Measurements from ENCODE around the gene HLA-DRB5. TPM values are rescaled to one million over a fixed set of nuclear protein-coding genes. Genes with fewer than 3 reads are reported as not detected.
A peak's percentile ranks its signal among the peaks of the same experiment; 100 is the strongest.
"Not testable (repeated sequence)": the region's sequence is repeated elsewhere in the genome, so short reads cannot be mapped to it uniquely, and the experiment has no call there.

HLA-DRB5 gene
- total RNA-seq (10 to 100 TPM in 2 of 5 experiments, 1 to 10 TPM in 2, under 1 TPM in 1; 0.68 to 37.4 (median 7.1) TPM), polyA plus RNA-seq (1 to 10 TPM in 1 of 2 donors, under 1 TPM in 1; 0.20 to 2.0 TPM), total RNA-seq (not detected)

DNA sequence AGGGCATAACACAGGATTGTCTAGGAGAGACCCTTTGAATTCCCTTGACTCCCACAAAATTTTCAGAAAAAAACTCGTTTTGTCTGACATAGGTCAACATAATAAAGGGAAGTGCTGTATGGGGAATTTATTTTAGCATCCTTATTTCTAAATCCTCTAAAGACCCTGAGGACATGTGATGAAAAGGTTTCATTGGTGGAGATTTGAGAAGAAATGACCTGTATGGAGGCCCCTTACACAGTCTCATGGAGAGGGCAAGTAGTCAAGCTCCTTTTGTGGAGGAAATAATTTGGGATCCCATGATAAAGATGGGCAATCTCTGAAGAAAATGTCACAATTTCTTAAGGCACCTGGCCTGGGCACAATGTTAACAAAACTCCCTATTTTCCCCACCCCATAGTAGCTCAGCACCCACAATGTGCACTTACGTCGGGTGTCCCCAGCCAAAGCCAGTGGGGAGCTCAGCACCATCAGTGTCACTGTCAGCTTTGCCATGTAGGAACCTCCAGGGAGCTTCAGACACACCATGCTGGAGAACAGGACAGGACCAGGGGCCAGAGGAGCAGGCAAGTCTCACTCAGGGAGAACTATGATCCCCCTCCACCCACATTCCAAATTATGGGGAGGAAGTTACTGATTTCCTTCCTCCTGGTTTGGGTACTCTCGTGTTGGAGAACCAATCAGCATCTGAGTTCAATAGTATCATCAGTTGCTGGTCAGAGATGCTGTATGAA lies at the start of gene HLA-DRB5:
TSS of gene HLA-DRB5 (minus strand) at position 591 of the 734 bp plus-strand sequence. CDS start at position 528, 63 bp downstream.
- intact Hi-C loops (cut with micrococcal nuclease) = loop anchor here in 1 of 2 donors (5.0 kb wide), 1 partner anchor 42 kb away; no protein-coding TSS in a partner anchor
- Mint-ChIP-seq H3K4me3 (peak within 1 kb of the TSS in 8 of 10 donors; percentile 21 to 76 (median 53)), H3K4me1 (peaks cover 0 to 7% (median 0%) of the 10 kb centered on the region in 7 donors), H3K27ac (peak within 1 kb of the TSS in 1 of 9 donors; percentile 6), H3K27me3 (peaks cover 0 to 37% (median 0%) of the 10 kb centered on the region in 5 donors), H3K36me3 (no peaks in the 10 kb centered on the region), H3K9me3 (no peaks in the 10 kb centered on the region)
- no peaks in the 10 kb centered on the region for H3K4me1 ChIP-seq (ENCODE audit: control insufficient read depth in 2 of 2, insufficient read depth in 2 of 2, low read length in 2 of 2)
- peak in 3 of 9 donors; percentile 1 to 24 (median 7) for DNase-seq
- ChIA-PET CTCF (no interaction called here), POLR2A (no interaction called here)
- H3K9me3 ChIP-seq (ENCODE audit: control insufficient read depth in 2 of 3, low read length in 3 of 3) = no peaks in the 10 kb centered on the region
- H3K4me3 ChIP-seq (ENCODE audit: low read length) = peak within 1 kb of the TSS; percentile 33
- H3K27me3 ChIP-seq (ENCODE audit: control insufficient read depth in 2 of 2, insufficient read depth in 2 of 2, low read length in 2 of 2) = no peaks in the 10 kb centered on the region
- H3K27ac ChIP-seq (ENCODE audit: low read depth, low read length) = no peak within 1 kb of the TSS
- no peaks in the 10 kb centered on the region for H3K36me3 ChIP-seq (ENCODE audit: control insufficient read depth in 2 of 3, insufficient read depth in 3 of 3, low read length in 3 of 3)
- peak; percentile 82 for ATAC-seq

DNA sequence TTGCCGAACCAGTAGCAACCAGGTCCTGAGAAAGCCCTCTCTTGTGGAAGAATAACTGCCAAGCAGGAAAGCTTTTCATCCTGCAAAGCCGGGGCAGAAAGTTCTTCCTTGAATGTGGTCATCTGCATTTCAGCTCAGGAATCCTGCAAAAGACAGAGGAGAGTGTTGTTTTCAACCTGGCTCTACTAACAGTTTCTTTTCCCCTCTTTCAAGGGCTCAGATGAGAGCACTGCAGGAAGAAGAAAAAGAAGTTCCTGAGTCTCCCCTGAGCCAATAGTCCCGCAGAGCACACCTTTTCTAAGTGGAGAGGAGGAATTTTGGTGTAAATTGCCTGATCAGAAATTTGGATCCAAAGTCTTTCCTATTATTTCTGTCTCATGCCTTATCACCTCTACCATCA lies 48.9 kb upstream of the HLA-DRB5 start:
- POLR2A ChIA-PET = no interaction called here
- Mint-ChIP-seq H3K27me3 (peaks cover 0 to 9% (median 6%) of the 10 kb centered on the region in 5 donors), H3K4me1 (peaks cover 0 to 32% (median 15%) of the 10 kb centered on the region in 7 donors), H3K9me3 (no peaks in the 10 kb centered on the region), H3K27ac (peak overlapping the region in 1 of 9 donors; percentile 59), H3K36me3 (peaks cover 0 to 25% (median 0%) of the 10 kb centered on the region in 5 donors), H3K4me3 (peak overlapping the region in 6 of 10 donors; percentile 15 to 63 (median 32))
- no peaks in the 10 kb centered on the region for H3K36me3 ChIP-seq (ENCODE audit: control insufficient read depth in 2 of 3, insufficient read depth in 3 of 3, low read length in 3 of 3)
- no peaks in the 10 kb centered on the region for H3K27me3 ChIP-seq (ENCODE audit: control insufficient read depth in 2 of 2, insufficient read depth in 2 of 2, low read length in 2 of 2)
- intact Hi-C loops (cut with micrococcal nuclease) = no loop called here
- no peak for DNase-seq
- ATAC-seq = no peak
- no peaks in the 10 kb centered on the region for H3K9me3 ChIP-seq (ENCODE audit: control insufficient read depth in 2 of 3, low read length in 3 of 3)
- H3K4me1 ChIP-seq (ENCODE audit: control insufficient read depth in 2 of 2, insufficient read depth in 2 of 2, low read length in 2 of 2) = no peaks in the 10 kb centered on the region
- no peak overlapping the region for H3K27ac ChIP-seq (ENCODE audit: low read depth, low read length)
- H3K4me3 ChIP-seq (ENCODE audit: low read length) = no peak overlapping the region
- CTCF ChIA-PET = no interaction called here

DNA sequence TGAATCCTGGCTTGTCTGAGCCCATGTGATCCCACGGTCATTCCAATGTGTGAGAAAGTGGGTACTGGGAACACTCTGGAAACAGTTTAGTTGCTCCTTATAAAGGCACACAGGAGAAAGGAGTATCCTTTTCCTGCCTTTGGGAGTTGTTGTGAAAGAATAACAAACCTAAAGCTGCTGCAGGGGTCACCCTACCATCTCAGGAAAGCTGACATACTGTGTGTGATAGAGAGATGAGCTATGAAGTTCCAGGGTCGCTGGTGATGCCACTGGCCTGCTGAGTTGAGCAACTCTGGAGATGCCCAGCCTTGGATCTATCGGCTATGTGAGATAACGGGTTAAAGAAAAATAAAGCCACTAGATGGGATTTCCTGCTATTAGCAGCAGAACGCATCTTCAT lies 47.4 kb upstream of the HLA-DRB5 start:
- H3K36me3 ChIP-seq (ENCODE audit: control insufficient read depth in 2 of 3, insufficient read depth in 3 of 3, low read length in 3 of 3); H3K27ac Mint-ChIP-seq; intact Hi-C loops (cut with micrococcal nuclease); H3K4me3 Mint-ChIP-seq; H3K4me3 ChIP-seq (ENCODE audit: low read length); H3K27me3 ChIP-seq (ENCODE audit: control insufficient read depth in 2 of 2, insufficient read depth in 2 of 2, low read length in 2 of 2); H3K27ac ChIP-seq (ENCODE audit: low read depth, low read length); ATAC-seq; POLR2A ChIA-PET; H3K9me3 Mint-ChIP-seq; H3K4me1 ChIP-seq (ENCODE audit: control insufficient read depth in 2 of 2, insufficient read depth in 2 of 2, low read length in 2 of 2); DNase-seq; H3K9me3 ChIP-seq (ENCODE audit: control insufficient read depth in 2 of 3, low read length in 3 of 3): not testable (repeated sequence)
- peaks cover 0 to 25% (median 14%) of the 10 kb centered on the region in 7 donors for H3K4me1 Mint-ChIP-seq
- peaks cover 0 to 20% (median 0%) of the 10 kb centered on the region in 5 donors for H3K36me3 Mint-ChIP-seq
- peaks cover 0 to 10% (median 6%) of the 10 kb centered on the region in 5 donors for H3K27me3 Mint-ChIP-seq
- CTCF ChIA-PET = interaction anchor here (0.6 kb wide), 1 partner anchor 15 kb away, joined by 3 read pairs; no protein-coding TSS in a partner anchor

DNA sequence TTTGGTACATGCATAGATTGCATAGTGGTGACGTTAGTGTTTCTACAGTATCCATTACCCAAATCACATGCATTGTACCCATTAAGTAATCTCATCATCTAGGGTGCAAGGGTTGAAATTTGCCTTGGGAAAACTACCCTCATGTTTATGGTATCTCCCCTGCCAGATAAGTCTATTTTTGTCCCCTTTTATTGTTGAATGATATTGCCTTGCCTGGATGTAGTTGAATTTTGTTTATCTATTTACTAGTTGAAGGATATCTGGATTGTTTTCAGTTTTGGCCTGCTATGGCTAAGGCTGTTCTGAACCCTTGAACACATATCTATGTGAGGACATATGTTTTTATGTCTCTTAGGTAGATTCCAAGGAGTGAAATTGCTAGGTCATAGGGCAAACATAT lies 46.2 kb upstream of the HLA-DRB5 start:
- H3K27ac ChIP-seq (ENCODE audit: low read depth, low read length) = no peak overlapping the region
- intact Hi-C loops (cut with micrococcal nuclease) = no loop called here
- no peaks in the 10 kb centered on the region for H3K9me3 ChIP-seq (ENCODE audit: control insufficient read depth in 2 of 3, low read length in 3 of 3)
- Mint-ChIP-seq H3K36me3 (peaks cover 0 to 19% (median 0%) of the 10 kb centered on the region in 5 donors), H3K27ac (no peak overlapping the region), H3K9me3 (no peaks in the 10 kb centered on the region), H3K4me1 (peaks cover 0 to 25% (median 14%) of the 10 kb centered on the region in 7 donors), H3K27me3 (peaks cover 0 to 12% (median 6%) of the 10 kb centered on the region in 5 donors), H3K4me3 (no peak overlapping the region)
- no peak overlapping the region for H3K4me3 ChIP-seq (ENCODE audit: low read length)
- H3K36me3 ChIP-seq (ENCODE audit: control insufficient read depth in 2 of 3, insufficient read depth in 3 of 3, low read length in 3 of 3) = no peaks in the 10 kb centered on the region
- no peaks in the 10 kb centered on the region for H3K4me1 ChIP-seq (ENCODE audit: control insufficient read depth in 2 of 2, insufficient read depth in 2 of 2, low read length in 2 of 2)
- DNase-seq (no peak), ATAC-seq (no peak)
- CTCF ChIA-PET = no interaction called here
- no peaks in the 10 kb centered on the region for H3K27me3 ChIP-seq (ENCODE audit: control insufficient read depth in 2 of 2, insufficient read depth in 2 of 2, low read length in 2 of 2)
- POLR2A ChIA-PET = interaction anchor here (0.7 kb wide), 1 partner anchor 39 kb away, joined by 3 read pairs; no protein-coding TSS in a partner anchor

DNA sequence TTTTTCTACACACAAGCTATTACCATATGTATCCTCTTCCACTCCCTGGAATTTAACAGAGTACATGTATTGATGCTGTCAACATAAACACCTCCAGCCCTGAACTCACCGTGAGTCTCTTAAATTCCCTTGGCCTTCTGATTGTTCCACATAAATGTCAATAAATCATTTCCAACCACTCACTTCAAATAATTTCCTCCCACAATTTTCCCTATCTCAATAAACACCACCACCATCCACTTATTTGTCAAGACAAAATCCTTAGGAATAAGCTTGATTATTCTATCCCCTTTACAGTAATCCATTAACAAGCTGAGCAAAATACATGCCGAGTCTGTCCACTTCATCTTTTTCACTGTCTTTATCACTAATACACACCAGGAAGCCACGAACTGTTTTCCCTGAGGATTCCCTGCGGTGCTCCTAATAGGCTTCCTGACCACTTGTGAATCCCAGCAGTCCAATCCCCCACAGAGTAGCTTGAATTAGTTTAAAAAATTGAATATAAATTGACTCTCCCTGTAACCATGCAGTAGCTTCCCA lies 40.3 kb upstream of the HLA-DRB5 start:
- H3K9me3 ChIP-seq (ENCODE audit: control insufficient read depth in 2 of 3, low read length in 3 of 3) = no peaks in the 10 kb centered on the region
- peaks cover 0 to 11% (median 3%) of the 10 kb centered on the region in 7 donors for H3K4me1 Mint-ChIP-seq
- H3K27me3 Mint-ChIP-seq = peaks cover 0 to 26% (median 3%) of the 10 kb centered on the region in 5 donors
- H3K27ac ChIP-seq (ENCODE audit: low read depth, low read length) = no peak overlapping the region
- DNase-seq (no peak), ATAC-seq (no peak)
- POLR2A ChIA-PET = no interaction called here
- H3K4me3 ChIP-seq (ENCODE audit: low read length) = no peak overlapping the region
- H3K4me1 ChIP-seq (ENCODE audit: control insufficient read depth in 2 of 2, insufficient read depth in 2 of 2, low read length in 2 of 2) = no peaks in the 10 kb centered on the region
- no peak overlapping the region for H3K4me3 Mint-ChIP-seq
- peaks cover 0 to 2% (median 0%) of the 10 kb centered on the region in 11 donors for H3K9me3 Mint-ChIP-seq
- CTCF ChIA-PET = interaction anchor here (0.7 kb wide), 1 partner anchor 87 kb away, joined by 3 read pairs; no protein-coding TSS in a partner anchor
- intact Hi-C loops (cut with micrococcal nuclease) = loop anchor here in 1 of 2 donors (5.0 kb wide), 1 partner anchor 43 kb away; no protein-coding TSS in a partner anchor
- H3K36me3 ChIP-seq (ENCODE audit: control insufficient read depth in 2 of 3, insufficient read depth in 3 of 3, low read length in 3 of 3) = no peaks in the 10 kb centered on the region
- no peak overlapping the region for H3K27ac Mint-ChIP-seq
- no peaks in the 10 kb centered on the region for H3K36me3 Mint-ChIP-seq
- H3K27me3 ChIP-seq (ENCODE audit: control insufficient read depth in 2 of 2, insufficient read depth in 2 of 2, low read length in 2 of 2) = no peaks in the 10 kb centered on the region

DNA sequence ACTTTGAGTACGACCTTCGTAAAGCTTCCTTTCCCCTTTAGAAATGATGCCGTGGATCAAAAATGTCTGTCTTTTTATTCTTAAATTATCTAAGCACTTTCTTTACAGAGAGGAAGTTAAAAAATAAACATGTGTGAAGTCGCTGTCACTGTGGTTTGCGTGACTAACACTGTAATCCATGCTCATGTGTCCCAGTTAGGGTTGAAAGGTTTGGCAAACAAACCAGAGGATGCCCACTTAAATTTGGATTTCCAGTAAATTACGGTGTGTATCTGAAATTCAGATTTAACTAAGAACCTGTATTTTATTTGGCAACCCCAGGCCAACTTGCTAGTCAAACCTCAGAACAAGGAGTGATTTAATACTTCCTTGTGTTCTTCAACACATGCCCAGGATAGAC lies 38.5 kb upstream of the HLA-DRB5 start:
- peaks cover 0 to 2% (median 0%) of the 10 kb centered on the region in 11 donors for H3K9me3 Mint-ChIP-seq
- no peak overlapping the region for H3K4me3 ChIP-seq (ENCODE audit: low read length)
- peaks cover 0 to 28% (median 0%) of the 10 kb centered on the region in 5 donors for H3K27me3 Mint-ChIP-seq
- CTCF ChIA-PET = no interaction called here
- H3K4me1 Mint-ChIP-seq = peaks cover 0 to 11% (median 3%) of the 10 kb centered on the region in 7 donors
- H3K4me1 ChIP-seq (ENCODE audit: control insufficient read depth in 2 of 2, insufficient read depth in 2 of 2, low read length in 2 of 2) = no peaks in the 10 kb centered on the region
- no peak for ATAC-seq
- peak overlapping the region in 2 of 9 donors; percentile 34 to 46 for H3K27ac Mint-ChIP-seq
- peak overlapping the region in 2 of 10 donors; percentile 30 to 39 for H3K4me3 Mint-ChIP-seq
- no peak for DNase-seq
- H3K36me3 Mint-ChIP-seq = no peaks in the 10 kb centered on the region
- H3K9me3 ChIP-seq (ENCODE audit: control insufficient read depth in 2 of 3, low read length in 3 of 3) = no peaks in the 10 kb centered on the region
- no peaks in the 10 kb centered on the region for H3K27me3 ChIP-seq (ENCODE audit: control insufficient read depth in 2 of 2, insufficient read depth in 2 of 2, low read length in 2 of 2)
- POLR2A ChIA-PET = no interaction called here
- intact Hi-C loops (cut with micrococcal nuclease) = no loop called here
- H3K27ac ChIP-seq (ENCODE audit: low read depth, low read length) = no peak overlapping the region
- no peaks in the 10 kb centered on the region for H3K36me3 ChIP-seq (ENCODE audit: control insufficient read depth in 2 of 3, insufficient read depth in 3 of 3, low read length in 3 of 3)

Measured in naive thymus-derived CD4-positive, alpha-beta T cell (primary cell).